GM19023 (cell line): Measurements from ENCODE around the gene RPS6KB2.

Source experiments
- ATAC-seq: cut with Tn5 transposase; IDR thresholded peaks from one replicate; pipeline ENCODE4 v1.9.1; 2021; ENCODE audit warnings: mild to moderate bottlenecking, moderate library complexity; ENCODE audit not compliant: unreplicated experiment

RPS6KB2 gene

GRCh38 chr11:67441098-67441563 lies 12.8 kb downstream of the RPS6KB2 start:
- no peak for ATAC-seq

GRCh38 chr11:67441731-67442351 lies 13.5 kb downstream of the RPS6KB2 start:
- no peak for ATAC-seq

GRCh38 chr11:67442504-67443404 lies 14.5 kb downstream of the RPS6KB2 start:
- no peak for ATAC-seq

GRCh38 chr11:67445515-67445914 lies 17.2 kb downstream of the RPS6KB2 start:
- ATAC-seq, result no peak

GRCh38 chr11:67448220-67448609 lies 19.9 kb downstream of the RPS6KB2 start:
- ATAC-seq, result no peak

- no peak for ATAC-seq
Observed at GRCh38 chr11:67449116-67449844, 21.0 kb downstream of the RPS6KB2 start.

GRCh38 chr11:67450796-67451657 lies 22.7 kb downstream of the RPS6KB2 start:
- no peak for ATAC-seq

GRCh38 chr11:67451658-67451976 lies 23.3 kb downstream of the RPS6KB2 start:
- ATAC-seq, result no peak

GRCh38 chr11:67452141-67452952 lies 24.1 kb downstream of the RPS6KB2 start, which contains the start of gene GPR152:
TSS of gene GPR152 (minus strand) at chr11:67452729. CDS start at chr11:67452724, 5 bp downstream.
- no peak for ATAC-seq

- ATAC-seq, result no peak
Observed at GRCh38 chr11:67453816-67454732, 25.8 kb downstream of the RPS6KB2 start.

GRCh38 chr11:67455054-67455453 lies 26.8 kb downstream of the RPS6KB2 start, which contains the start of gene CABP4:
TSS of gene CABP4 (plus strand) at chr11:67455354. CDS start at chr11:67455424, 70 bp downstream.
- ATAC-seq, result no peak

- no peak for ATAC-seq
Observed at GRCh38 chr11:67456068-67456705, 27.9 kb downstream of the RPS6KB2 start.

- ATAC-seq, result no peak
Observed at GRCh38 chr11:67457453-67457852, 29.2 kb downstream of the RPS6KB2 start.

GRCh38 chr11:67458266-67458665 lies 30.0 kb downstream of the RPS6KB2 start:
- ATAC-seq, result no peak

- no peak for ATAC-seq
Observed at GRCh38 chr11:67463186-67463585, 34.9 kb downstream of the RPS6KB2 start.

GRCh38 chr11:67463680-67464410 lies 35.6 kb downstream of the RPS6KB2 start:
- no peak for ATAC-seq

- ATAC-seq, result peak; percentile 45
Observed at GRCh38 chr11:67464411-67465188, 36.3 kb downstream of the RPS6KB2 start.
